Upper lobe of left lung (tissue), 4 donors: ENCODE results near the gene ZNF483.

Source experiments
- CTCF ChIP-seq, 6 experiments: fragments of 450-650 bp in 4 of 6; fragments of 200-600 bp in 2 of 6; sonication (generic) in 2 of 6; IDR thresholded peaks; one replicate each; pipeline ENCODE4 v1.5.1; 2016 to 2019; ENCODE audit warnings: antibody characterized with exemption in 6 of 6
- EP300 ChIP-seq, 4 donors: sonication (generic); formaldehyde crosslinking; IDR thresholded peaks; one replicate each; pipeline ENCODE4 v1.5.1; 2017; ENCODE audit warnings: antibody characterized with exemption in 4 of 4, control low read depth in 2 of 4
- POLR2A ChIP-seq, 4 donors: fragments of 450-650 bp; IDR thresholded peaks; one replicate each; pipeline ENCODE4 v1.5.1; 2016 to 2017; ENCODE audit warnings: antibody characterized with exemption in 4 of 4, mild to moderate bottlenecking in 2 of 4

- TF ChIP-seq POLR2A (IDR thresholded peaks at IDR 0.05) (no peak), CTCF (IDR thresholded peaks at IDR 0.05) (no peak), EP300 (IDR thresholded peaks at IDR 0.05) (no peak)
These were observed 76.4 kb downstream of the ZNF483 start for GRCh38 chr9:111601237-111602018.
